Ovary (tissue), 9 donors: ENCODE measurements around the gene ST8SIA4. TPM values are rescaled to one million over a fixed set of nuclear protein-coding genes. Genes with fewer than 3 reads are reported as not detected.

Experiments used
- DNase-seq, 5 donors: peaks; one replicate each; pipeline ENCODE4 v3.0.0-alpha.2; 2019 to 2020
- H3K27ac ChIP-seq, 2 donors: fragments of 200-600 bp; one replicate each; pipeline versions ENCODE4 v1.5.1 to v1.8.0; 2019 to 2022
- H3K27me3 ChIP-seq: fragments of 200-600 bp; one replicate; pipeline ENCODE4 v1.8.0; 2022
- H3K36me3 ChIP-seq: fragments of 200-600 bp; sonication (generic); one replicate; pipeline ENCODE4 v1.5.1; 2019
- H3K4me1 ChIP-seq: one replicate; pipeline ENCODE4 v1.8.1; 2013; ENCODE audit warnings: mild to moderate bottlenecking, moderate library complexity; ENCODE audit not compliant: insufficient read depth
- H3K4me3 ChIP-seq: fragments of 200-600 bp; sonication (generic); one replicate; pipeline ENCODE4 v1.5.1; 2017
- H3K9me3 ChIP-seq, 2 donors: fragments of 200-600 bp in 1 of 2; sonication (generic) in 1 of 2; one replicate each; pipeline versions ENCODE4 v1.5.1 to v1.8.1; 2013 to 2019; ENCODE audit warnings: mild to moderate bottlenecking in 1 of 2, moderate library complexity in 1 of 2
- EP300 ChIP-seq: sonication (generic); formaldehyde crosslinking; IDR thresholded peaks from one replicate; pipeline ENCODE4 v1.6.1; 2017; ENCODE audit warnings: antibody characterized with exemption
- POLR2A ChIP-seq: fragments of 450-650 bp; IDR thresholded peaks from one replicate; pipeline ENCODE4 v1.6.1; 2017; ENCODE audit warnings: antibody characterized with exemption, mild to moderate bottlenecking, moderate library complexity
- WGBS, 3 donors: extraction: QIAGEN DNeasy Blood & Tissue Kit in 1 of 3; methylation state at CpG; one replicate each; pipeline versions ENCODE4 v1.1.5 to v1.1.7; 2013 to 2017; 5-methylcytosine and 5-hydroxymethylcytosine counted together
- intact Hi-C, 4 donors: fragments of 100-400 bp; cut with DNase I; formaldehyde crosslinking; loops; one replicate each; pipeline versions ENCODE4 v1.11.0 to v1.15.1; 2022 to 2023
- polyA plus RNA-seq, 2 donors: library from polyadenylated mRNA; stranded (reverse); fragments of 200-250 nt in 1 of 2; fragments of 350-450 nt in 1 of 2; fragmentation: Illumina TruSeq in 1 of 2; extraction: RNeasy Lipid Tissue Mini Kit (QIAGEN cat#74804) in 1 of 2; gene quantifications; one replicate each; pipeline ENCODE4 v1.2.3, GENCODE V29; 2013 to 2014
- total RNA-seq, 7 donors: library from RNA; depleted of rRNA in 2 of 7; stranded (reverse); fragments of >200 nt in 2 of 7; fragmentation: NEBNext Ultra II Directional in 3 of 7; extraction: Animal tissue kit (Norgen Biotek cat#: 25700) in 3 of 7; gene quantifications; one replicate each; pipeline versions ENCODE4 v1.1.0 to v1.2.4, GENCODE V29; 2016 to 2023
- TF ChIP-seq, protein P1 (sequence below), 3 donors: fragments of 450-650 bp in 2 of 3; fragments of 200-600 bp in 1 of 3; IDR thresholded peaks; one replicate each; pipeline versions ENCODE4 v1.5.1 to v1.8.0; 2016 to 2022; ENCODE audit warnings: antibody characterized with exemption in 3 of 3, mild to moderate bottlenecking in 1 of 3
- donor health status: DM: no; HTN: no; CAD: no; lungs with moderate emphysema.
- donor health status: DM: no; HTN: no; CAD: no.
- donor health status: Bipolar disorder and iron deficiency.
- donor health status: DM: yes; HTN: yes; CAD: no.
- donor health status: DM: no; HTN: no; CAD: no.
- donor health status: DM: yes; HTN: yes; CAD: no.

Gene ST8SIA4
- total and polyA plus RNA-seq, 9 donors, result 0.61 to 3.5 (median 1.9) TPM

DNA sequence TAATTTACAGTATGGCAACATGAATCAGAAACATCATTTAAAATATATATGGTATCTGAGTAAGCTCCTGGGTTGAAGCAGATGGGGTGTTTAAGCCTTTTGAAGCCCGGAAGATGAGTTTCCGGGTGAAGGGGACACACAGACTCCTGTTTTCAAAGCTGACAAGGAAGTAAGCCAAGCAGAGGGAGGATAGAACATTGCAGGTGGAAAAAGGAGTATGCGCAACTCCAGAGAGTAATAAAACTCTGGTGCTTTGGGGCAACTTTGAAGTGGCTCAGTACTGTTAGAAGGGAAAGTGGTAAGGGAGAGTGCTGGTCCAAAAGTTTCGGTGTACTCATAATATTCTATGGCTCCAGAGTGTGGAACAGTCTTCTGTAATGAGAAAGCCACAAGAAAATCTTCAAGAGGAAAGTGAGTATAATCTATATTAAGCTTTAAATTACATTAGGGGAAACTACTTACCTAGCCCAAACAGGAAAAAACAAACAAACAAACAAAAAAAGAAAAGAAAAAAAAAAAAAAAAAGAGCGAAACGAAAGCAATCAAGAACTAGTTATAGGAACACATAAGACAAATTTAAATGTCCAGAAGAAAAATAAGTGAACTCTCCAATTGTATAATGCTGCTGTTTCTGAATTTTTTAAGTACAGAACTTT, 2.3 kb upstream of the ST8SIA4 start:
- no peak overlapping the region for H3K27ac ChIP-seq
- no peaks in the 10 kb centered on the region for H3K4me1 ChIP-seq
- intact Hi-C loops, result no loop called here
- no peak overlapping the region for H3K4me3 ChIP-seq
- TF ChIP-seq POLR2A (no peak), EP300 (no peak)
- TF ChIP-seq, protein P1, sequence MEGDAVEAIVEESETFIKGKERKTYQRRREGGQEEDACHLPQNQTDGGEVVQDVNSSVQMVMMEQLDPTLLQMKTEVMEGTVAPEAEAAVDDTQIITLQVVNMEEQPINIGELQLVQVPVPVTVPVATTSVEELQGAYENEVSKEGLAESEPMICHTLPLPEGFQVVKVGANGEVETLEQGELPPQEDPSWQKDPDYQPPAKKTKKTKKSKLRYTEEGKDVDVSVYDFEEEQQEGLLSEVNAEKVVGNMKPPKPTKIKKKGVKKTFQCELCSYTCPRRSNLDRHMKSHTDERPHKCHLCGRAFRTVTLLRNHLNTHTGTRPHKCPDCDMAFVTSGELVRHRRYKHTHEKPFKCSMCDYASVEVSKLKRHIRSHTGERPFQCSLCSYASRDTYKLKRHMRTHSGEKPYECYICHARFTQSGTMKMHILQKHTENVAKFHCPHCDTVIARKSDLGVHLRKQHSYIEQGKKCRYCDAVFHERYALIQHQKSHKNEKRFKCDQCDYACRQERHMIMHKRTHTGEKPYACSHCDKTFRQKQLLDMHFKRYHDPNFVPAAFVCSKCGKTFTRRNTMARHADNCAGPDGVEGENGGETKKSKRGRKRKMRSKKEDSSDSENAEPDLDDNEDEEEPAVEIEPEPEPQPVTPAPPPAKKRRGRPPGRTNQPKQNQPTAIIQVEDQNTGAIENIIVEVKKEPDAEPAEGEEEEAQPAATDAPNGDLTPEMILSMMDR (IDR thresholded peaks at IDR 0.05), result no peak
- no peaks in the 10 kb centered on the region for H3K27me3 ChIP-seq
- 80 to 90% (median 82%) methylated on average over 6 of the region's 6 CpGs for WGBS, 3 donors
- no peaks in the 10 kb centered on the region for H3K36me3 ChIP-seq
- no peaks in the 10 kb centered on the region for H3K9me3 ChIP-seq
- no peak for DNase-seq

DNA sequence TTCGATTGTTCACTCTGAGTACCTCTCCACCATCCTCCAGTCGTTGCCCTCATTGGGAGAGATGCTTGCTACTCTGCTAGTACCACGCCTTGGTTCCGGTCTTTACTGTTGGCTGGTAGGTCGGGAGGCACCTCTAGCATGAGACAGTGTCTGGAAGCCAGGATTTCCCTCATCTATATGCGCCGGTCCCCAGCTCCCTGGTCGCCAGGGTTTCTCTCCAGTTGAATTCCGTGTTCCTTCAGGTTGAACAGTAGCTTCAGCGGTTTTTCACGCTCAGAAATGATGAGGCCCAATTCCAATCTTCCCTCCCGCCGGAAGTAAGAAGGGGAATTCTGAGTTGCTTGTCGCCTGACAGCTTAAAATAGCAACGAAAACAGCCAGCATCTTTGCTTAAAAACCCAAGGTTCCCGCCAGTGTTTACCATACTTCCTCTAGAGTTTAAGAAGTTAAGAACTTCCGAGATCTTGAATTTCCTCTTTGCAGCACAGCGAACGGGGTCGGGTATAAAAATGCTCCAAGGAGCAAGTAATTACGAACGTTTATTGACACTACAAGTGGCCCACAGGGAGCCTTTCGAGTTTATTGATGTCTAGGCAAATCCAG, 1.3 kb upstream of the ST8SIA4 start:
- Histone ChIP-seq H3K9me3 (no peaks in the 10 kb centered on the region), H3K27me3 (no peaks in the 10 kb centered on the region), H3K4me1 (no peaks in the 10 kb centered on the region), H3K36me3 (no peaks in the 10 kb centered on the region), H3K4me3 (no peak overlapping the region), H3K27ac (no peak overlapping the region)
- no peak for DNase-seq
- TF ChIP-seq EP300 (no peak), POLR2A (no peak)
- TF ChIP-seq, protein P1 (IDR thresholded peaks at IDR 0.05), result no peak
- intact Hi-C loops, result no loop called here
- 22 to 34% (median 24%) methylated on average over 23 of the region's 23 CpGs for WGBS, 3 donors

DNA sequence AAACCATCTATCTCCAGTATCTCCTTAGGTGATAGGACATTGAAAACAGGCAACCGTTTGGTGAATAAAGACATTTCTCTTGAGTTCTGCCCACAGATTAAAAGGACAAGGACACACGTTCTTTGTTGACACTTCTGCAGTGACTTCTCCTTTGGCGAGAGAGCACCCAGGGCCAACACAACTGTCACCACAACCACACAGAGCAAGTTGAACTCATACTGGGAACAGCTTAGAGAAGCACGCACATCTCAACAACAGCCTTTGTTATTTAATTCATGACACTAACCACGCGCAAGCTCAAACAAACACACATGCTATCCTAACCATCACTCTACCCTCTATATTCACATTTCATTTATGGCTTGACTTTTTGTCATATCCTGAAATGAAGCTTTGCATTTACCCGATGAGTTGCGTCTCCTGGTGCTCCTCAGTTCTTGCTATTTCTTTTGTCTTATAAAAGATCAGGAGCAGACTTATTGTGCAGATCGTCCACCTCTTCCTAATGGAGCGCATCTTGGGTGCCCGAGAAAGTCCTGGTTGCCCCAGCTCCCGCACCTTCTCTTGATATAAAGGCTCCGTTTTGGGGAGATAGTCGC, 543 bp downstream of the ST8SIA4 start:
- intact Hi-C loops, result no loop called here
- no peaks in the 10 kb centered on the region for H3K4me1 ChIP-seq
- no peaks in the 10 kb centered on the region for H3K9me3 ChIP-seq
- H3K36me3 ChIP-seq, result no peaks in the 10 kb centered on the region
- 2 to 3% (median 2%) methylated on average over 14 of the region's 14 CpGs for WGBS, 3 donors
- TF ChIP-seq, protein P1 (IDR thresholded peaks at IDR 0.05), result no peak
- TF ChIP-seq POLR2A (no peak), EP300 (no peak)
- DNase-seq, result no peak
- H3K4me3 ChIP-seq, result peak overlapping the region; percentile 23
- H3K27ac ChIP-seq, result no peak overlapping the region
- H3K27me3 ChIP-seq, result no peaks in the 10 kb centered on the region

DNA sequence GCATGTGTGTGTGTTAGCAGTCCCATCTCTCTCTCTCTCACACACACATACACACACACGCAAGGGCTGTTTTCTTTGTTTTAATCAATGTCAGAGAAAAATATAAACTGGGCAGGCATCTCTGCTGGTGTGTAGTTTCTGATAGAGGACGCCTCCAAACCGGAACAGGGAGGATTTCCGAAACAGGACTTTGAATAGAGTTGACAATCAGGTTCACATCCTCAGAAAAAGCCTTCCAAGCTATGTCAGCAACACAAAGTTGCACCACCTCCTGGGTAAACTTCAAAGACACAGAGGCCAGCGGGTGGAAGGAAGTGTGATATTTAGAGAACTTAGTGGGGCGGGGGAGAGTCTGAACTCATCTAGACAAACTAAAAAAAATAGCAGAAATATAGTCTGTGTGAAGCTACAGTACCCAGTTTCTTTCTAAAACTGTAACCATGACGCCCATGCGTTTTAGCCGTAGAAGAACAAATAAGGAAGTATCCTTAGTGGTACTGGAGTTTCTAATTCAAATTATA, 1.2 kb downstream of the ST8SIA4 start:
- H3K36me3 ChIP-seq, result no peaks in the 10 kb centered on the region
- H3K4me3 ChIP-seq, result peak overlapping the region; percentile 23
- H3K27ac ChIP-seq, result no peak overlapping the region
- peak in 1 of 5 donors; percentile 20 for DNase-seq
- no peaks in the 10 kb centered on the region for H3K9me3 ChIP-seq
- no peaks in the 10 kb centered on the region for H3K27me3 ChIP-seq
- H3K4me1 ChIP-seq, result no peaks in the 10 kb centered on the region
- intact Hi-C loops, result no loop called here
- WGBS, 3 donors, result 2 to 4% (median 3%) methylated on average over 9 of the region's 9 CpGs
- no peak for TF ChIP-seq POLR2A
- no peak for TF ChIP-seq EP300
- TF ChIP-seq, protein P1 (IDR thresholded peaks at IDR 0.05), result no peak
